GM21576 (cell line): ENCODE results near the gene GRIA3.
"Not testable (repeated sequence)": the region's sequence is repeated elsewhere in the genome, so short reads cannot be mapped to it uniquely, and the experiment has no call there.

Experiments used
- ATAC-seq: cut with Tn5 transposase; IDR thresholded peaks from one replicate; pipeline ENCODE4 v1.9.1; 2021; ENCODE audit warnings: mild to moderate bottlenecking, moderate library complexity; ENCODE audit not compliant: unreplicated experiment

GRIA3 gene

DNA sequence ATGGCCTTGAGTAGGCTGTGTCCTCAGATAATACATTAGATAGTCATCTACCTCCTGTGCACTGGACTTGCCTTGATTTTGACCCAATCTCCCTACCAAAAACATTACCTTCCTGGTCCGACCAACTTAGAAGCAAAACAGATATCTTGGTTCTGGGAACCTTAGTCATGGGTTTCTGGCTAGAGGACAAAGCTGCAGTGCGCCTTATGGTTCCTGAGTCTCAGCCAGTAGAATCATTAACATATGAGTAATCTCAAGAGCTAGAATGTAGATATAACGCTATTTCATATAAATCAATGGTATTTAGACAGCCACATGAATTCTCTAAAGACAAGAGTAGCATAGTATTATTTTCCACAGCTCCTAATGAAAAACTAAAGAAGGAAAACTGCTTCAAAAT lies 83.1 kb downstream of the GRIA3 start:
- ATAC-seq: no peak

DNA sequence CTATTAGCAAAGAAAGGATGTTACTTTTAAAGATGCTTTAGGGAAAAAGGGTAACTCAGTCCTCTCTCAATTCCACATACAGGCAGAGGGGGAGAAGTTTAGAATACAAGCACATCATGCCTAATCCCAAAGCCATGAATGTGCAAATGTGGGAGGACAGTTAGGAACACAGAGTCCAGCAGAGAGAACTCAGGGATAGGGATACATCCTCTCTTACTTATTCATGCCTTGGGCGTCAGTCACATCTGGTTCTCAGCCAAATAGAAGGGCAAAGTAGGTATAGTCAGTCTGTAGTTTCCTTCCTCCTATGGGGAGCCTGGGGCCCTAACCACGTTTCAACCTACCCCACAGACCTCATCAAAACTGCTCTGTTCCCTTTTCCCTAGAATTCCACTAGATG lies 87.8 kb downstream of the GRIA3 start:
- no peak for ATAC-seq

DNA sequence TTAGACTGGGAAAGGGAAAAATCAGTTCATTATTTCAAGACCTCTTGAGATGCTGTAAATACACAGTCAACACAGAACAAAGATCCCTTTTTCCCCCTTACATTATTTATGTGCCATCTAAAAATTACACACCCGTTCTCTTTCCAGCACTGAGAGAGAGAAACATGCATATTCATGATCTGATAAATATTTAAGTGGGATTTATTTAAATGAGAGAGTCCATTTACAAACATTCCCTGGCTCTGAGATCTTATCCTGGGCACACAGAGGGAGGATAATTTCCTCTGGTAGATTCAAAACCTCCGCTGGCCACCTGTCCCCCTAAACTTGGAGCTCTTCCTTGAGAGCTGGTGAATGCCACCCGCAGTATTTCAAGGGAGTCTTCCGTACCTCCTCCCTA lies 88.6 kb downstream of the GRIA3 start:
- no peak for ATAC-seq

GRCh38 chrX:123274796-123275195 lies 90.7 kb downstream of the GRIA3 start:
- no peak for ATAC-seq

GRCh38 chrX:123277347-123277746 lies 93.3 kb downstream of the GRIA3 start:
- ATAC-seq: no peak

GRCh38 chrX:123277821-123278220 lies 93.7 kb downstream of the GRIA3 start:
- ATAC-seq: no peak

GRCh38 chrX:123282241-123282640 lies 98.2 kb downstream of the GRIA3 start:
- ATAC-seq: no peak

DNA sequence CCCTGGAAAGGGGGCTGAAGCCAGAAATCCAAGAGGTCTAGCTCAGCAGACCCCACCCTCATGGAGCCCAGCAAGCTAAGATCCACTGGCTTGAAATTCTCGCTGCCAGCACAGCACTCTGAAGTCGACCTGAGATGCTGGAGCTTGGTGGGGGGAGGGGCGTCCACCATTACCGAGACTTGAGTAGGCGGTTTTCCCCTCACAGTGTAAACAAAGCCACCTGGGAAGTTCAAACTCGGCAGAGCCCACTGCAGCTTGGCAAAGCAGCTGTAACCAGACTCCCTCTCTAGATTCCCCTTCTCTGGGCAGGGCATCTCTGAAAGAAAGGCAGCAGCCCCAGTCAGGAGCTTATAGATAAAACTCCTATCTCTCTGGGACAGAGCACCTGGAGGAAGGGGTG lies 99.3 kb downstream of the GRIA3 start:
- not testable (repeated sequence) for ATAC-seq

- ATAC-seq: no peak
These were observed 107.5 kb downstream of the GRIA3 start for GRCh38 chrX:123291623-123292022.

- no peak for ATAC-seq
These were observed 113.9 kb downstream of the GRIA3 start for GRCh38 chrX:123298026-123298425.

GRCh38 chrX:123303429-123303828 lies 119.4 kb downstream of the GRIA3 start:
- no peak for ATAC-seq

DNA sequence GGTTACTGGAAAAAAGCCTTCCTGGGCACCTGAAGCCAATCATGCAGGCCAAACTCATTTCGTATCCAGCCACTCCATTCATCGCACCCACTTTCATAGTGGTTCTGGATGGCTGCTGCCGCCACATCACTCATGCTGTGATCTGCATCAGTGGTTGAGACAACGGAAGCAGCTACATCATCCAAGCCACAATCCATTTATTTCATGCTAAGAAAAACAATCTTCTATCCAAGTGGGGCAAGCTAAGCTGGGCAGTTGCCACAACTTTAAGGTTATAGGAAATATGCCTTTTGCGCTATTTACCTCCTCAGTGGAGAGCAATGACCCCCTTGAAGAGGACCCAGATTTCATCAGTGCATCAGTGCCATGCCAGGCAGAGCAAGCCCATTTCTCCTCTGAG lies 124.6 kb downstream of the GRIA3 start:
- ATAC-seq: no peak

- ATAC-seq: no peak
These were observed 126.0 kb downstream of the GRIA3 start for GRCh38 chrX:123310112-123310511.

DNA sequence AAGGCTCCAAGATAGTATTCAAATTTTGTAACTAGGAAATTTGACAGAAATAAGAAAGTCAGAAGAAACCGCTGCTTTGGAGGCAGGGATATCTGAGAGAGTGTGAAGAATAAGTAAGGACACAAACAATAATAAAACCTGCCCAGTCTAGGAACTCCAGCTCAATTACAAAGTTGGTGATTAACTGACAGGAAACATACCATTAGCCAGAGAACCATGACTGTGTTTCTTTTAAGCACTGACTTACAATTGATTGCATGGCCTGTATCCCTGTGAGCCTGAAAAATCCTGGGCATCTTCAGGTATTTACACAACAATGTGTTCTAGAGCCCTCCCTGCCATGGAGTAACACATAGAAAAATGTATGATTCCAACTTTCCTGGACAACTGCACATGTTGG lies 127.4 kb downstream of the GRIA3 start:
- ATAC-seq: no peak

GRCh38 chrX:123313486-123313885 lies 129.4 kb downstream of the GRIA3 start:
- ATAC-seq: no peak

DNA sequence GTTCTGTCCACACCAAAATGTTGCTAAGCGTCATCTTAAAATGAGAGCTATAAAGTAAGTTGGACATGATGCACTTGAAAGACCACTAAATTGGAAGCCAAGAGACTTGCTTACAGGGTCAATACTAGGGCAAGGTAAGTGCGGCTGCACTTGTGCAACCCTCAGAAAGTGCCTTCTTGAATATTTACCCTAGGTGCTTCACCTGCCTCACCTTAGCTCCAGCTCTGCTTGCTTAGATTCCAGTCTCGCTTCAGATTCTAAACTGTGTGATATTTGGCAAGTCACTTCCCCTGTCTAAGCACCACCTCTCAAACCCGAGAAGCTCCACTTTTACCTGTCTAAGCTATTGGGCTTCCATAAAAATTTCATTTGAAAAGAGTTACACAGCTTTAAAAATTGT lies 136.5 kb downstream of the GRIA3 start:
- ATAC-seq: no peak

DNA sequence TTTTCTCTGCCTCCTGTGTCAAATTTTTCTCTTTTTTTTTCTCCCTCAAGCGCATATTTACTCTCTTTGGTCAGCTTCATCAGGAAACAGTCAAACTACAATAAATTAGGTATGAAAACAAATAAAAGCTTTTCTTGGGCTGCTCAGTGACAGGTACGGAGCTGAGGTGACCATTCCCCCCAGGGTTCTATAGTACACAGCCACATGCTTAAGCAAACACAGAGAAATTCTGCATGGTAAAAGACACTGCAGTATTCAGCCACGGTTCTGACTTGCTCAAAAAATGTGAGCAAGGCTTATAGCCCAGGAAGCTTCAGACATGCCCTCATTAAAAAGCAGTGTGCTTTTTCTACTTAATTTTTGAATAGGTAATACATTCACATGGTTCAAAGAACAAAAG lies 138.5 kb downstream of the GRIA3 start:
- ATAC-seq: no peak

GRCh38 chrX:123324625-123325024 lies 140.5 kb downstream of the GRIA3 start:
- ATAC-seq: no peak

DNA sequence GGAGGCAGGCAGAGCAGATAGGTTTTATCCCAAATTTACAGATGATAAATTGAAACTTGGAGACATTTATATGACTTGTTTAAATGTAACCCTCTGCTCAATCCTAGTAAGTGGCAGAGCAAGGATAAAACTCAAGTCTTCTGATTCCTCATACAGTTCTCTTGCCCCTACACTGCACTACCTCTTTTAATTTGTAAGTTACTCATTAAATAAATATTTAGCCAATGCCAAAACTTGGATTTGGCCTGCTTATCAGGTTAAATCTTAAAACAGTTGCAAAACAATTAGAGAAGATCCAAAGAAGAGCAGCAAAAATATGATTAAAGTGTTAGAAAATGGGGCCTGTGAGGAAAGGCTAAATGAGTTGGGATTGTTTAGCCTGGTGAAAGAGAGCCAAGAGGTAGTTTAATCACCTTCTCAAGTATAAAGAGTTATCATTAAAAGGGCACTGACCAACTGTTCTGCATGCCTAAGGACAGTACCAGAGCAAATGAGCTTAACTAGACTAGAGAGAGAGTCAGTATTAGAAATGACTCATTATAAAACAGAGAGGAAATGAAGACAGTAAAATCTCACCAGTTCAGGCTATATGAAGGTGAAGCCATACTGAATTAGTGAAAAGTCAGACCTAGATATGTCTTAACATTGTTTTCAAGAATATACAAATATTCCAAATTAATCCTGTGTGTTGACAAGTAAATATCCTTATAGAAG lies 146.3 kb downstream of the GRIA3 start:
- ATAC-seq: peak; percentile 89

DNA sequence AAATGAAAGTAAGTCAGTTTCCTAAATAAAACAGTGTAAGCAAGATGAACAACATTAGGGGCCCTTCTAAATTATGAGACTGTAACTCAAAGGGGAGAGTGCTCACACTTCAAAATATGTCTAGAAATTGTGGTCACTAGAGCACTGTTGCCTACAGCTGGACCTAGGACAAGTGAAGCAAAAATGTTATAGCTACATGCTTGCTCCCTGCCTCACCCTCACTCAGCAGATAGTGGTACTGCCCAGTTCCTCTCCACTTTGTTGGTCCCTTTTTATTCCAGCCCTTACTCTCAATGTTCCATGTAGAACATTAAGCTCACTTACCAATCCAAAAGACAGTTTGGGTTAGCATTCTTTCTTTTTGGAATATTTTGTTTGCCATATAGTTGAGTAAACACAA lies 147.3 kb downstream of the GRIA3 start:
- peak; percentile 32 for ATAC-seq

DNA sequence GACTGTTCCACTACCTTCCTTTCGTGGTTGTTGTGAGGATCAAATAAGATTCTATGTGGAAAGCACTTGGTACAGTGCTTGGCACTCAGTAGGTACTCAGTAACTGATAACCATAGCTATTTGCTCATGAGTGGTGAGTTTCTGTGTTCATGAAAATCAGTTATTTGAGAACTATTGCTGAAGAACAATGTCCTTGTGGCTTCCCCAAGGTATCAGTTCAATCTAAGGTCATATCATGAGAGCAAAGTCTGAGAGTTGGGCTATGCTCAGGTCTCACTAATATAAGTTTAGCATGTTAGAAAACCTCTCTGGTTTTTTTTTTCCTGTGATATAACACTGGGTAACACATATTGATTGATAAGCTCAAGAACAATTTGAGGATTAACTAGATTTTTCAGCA lies 147.8 kb downstream of the GRIA3 start:
- ATAC-seq: peak; percentile 37

GRCh38 chrX:123336666-123337065 lies 152.6 kb downstream of the GRIA3 start:
- ATAC-seq: no peak
